A549 (cell line): Measurements from ENCODE around the gene DUSP1.

Experiments used
- CEBPB ChIP-seq, 2 experiments: fragments of >200 bp in 1 of 2; sonication (Bioruptor Twin) in 1 of 2; formaldehyde crosslinking in 1 of 2; IDR thresholded peaks; 2 replicates each; pipeline ENCODE4 v1.6.1; 2012 to 2016
- KDM1A ChIP-seq: fragments of 200-600 bp; sonication (generic); IDR thresholded peaks from 2 replicates; pipeline ENCODE4 v1.6.1; 2016; ENCODE audit warnings: low read depth, mild to moderate bottlenecking
- TF ChIP-seq, protein P1 (sequence below): fragments of 450-650 bp; IDR thresholded peaks from 2 replicates; pipeline ENCODE4 v1.6.1; 2014; ENCODE audit warnings: antibody characterized with exemption

DNA sequence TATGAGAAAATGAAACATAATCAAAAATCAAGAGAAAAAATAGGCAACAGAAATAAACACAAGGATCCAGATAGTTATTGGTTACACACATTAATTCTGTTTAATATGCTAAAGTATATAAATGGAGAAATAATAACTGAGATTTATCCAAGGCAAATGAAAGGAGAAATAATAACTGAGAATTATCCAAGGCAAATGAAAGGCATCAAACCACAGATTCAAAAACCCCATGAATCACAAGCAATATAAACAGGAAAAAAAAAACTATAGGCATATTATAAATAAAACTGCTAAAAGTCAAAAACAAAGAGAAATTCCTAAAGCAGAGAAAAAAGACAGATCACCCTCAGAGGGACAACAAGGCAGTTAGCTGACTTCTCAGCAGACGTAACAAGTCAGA lies 10.9 kb downstream of the DUSP1 start:
- TF ChIP-seq CEBPB (IDR thresholded peaks at IDR 0.05) (no peak), KDM1A (no peak)
- TF ChIP-seq, protein P1, sequence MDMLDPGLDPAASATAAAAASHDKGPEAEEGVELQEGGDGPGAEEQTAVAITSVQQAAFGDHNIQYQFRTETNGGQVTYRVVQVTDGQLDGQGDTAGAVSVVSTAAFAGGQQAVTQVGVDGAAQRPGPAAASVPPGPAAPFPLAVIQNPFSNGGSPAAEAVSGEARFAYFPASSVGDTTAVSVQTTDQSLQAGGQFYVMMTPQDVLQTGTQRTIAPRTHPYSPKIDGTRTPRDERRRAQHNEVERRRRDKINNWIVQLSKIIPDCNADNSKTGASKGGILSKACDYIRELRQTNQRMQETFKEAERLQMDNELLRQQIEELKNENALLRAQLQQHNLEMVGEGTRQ = no peak
